ENCODE data around the gene TAF1D. TPM values are rescaled to one million over a fixed set of nuclear protein-coding genes. Genes with fewer than 3 reads are reported as not detected.

Gene TAF1D
- total and polyA plus RNA-seq, 8 donors: 68.3 to 435 (median 169) TPM

- WGBS, 5 donors: 75 to 88% (median 83%) methylated on average over 4 of the region's 4 CpGs
- Histone ChIP-seq H3K27me3 (no peaks in the 10 kb centered on the region), H3K4me1 (no peaks in the 10 kb centered on the region), H3K27ac (peak overlapping the region in 1 of 5 donors; percentile 8), H3K9me3 (no peaks in the 10 kb centered on the region), H3K36me3 (peaks cover 11 to 76% (median 63%) of the 10 kb centered on the region in 4 donors), H3K4me3 (no peak overlapping the region)
- intact Hi-C loops (cut with DNase I; ENCODE audit: low total_unique reads): no loop called here
- no peak for TF ChIP-seq POLR2AphosphoS5 (IDR thresholded peaks at IDR 0.05)
- no peak for TF ChIP-seq EP300 (IDR thresholded peaks at IDR 0.05)
- no peak for TF ChIP-seq CTCF (IDR thresholded peaks at IDR 0.05)
- TF ChIP-seq POLR2A (IDR thresholded peaks at IDR 0.05): no peak
- DNase-seq: peak in 1 of 2 donors; percentile 12
Measured at GRCh38 chr11:93718057-93718563, 23.2 kb downstream of the TAF1D start.

- H3K36me3 ChIP-seq: peaks cover 11 to 72% (median 58%) of the 10 kb centered on the region in 4 donors
- 92 to 100% (median 98%) methylated on average over 1 of the region's 1 CpG for WGBS, 5 donors
- H3K9me3 ChIP-seq: no peaks in the 10 kb centered on the region
- H3K4me1 ChIP-seq: no peaks in the 10 kb centered on the region
- TF ChIP-seq CTCF (IDR thresholded peaks at IDR 0.05) (no peak), POLR2A (IDR thresholded peaks at IDR 0.05) (no peak), EP300 (IDR thresholded peaks at IDR 0.05) (no peak)
- no peak overlapping the region for H3K27ac ChIP-seq
- no peaks in the 10 kb centered on the region for H3K27me3 ChIP-seq
- no peak for DNase-seq
- H3K4me3 ChIP-seq: no peak overlapping the region
- intact Hi-C loops (cut with DNase I; ENCODE audit: low total_unique reads): no loop called here
Measured at GRCh38 chr11:93717501-93717900, 23.8 kb downstream of the TAF1D start.

- TF ChIP-seq POLR2A (IDR thresholded peaks at IDR 0.05): no peak
- TF ChIP-seq EP300 (IDR thresholded peaks at IDR 0.05): no peak
- TF ChIP-seq POLR2AphosphoS5 (IDR thresholded peaks at IDR 0.05): no peak
- no peak for TF ChIP-seq CTCF (IDR thresholded peaks at IDR 0.05)
- Histone ChIP-seq H3K36me3 (peaks cover 11 to 77% (median 60%) of the 10 kb centered on the region in 4 donors), H3K27me3 (no peaks in the 10 kb centered on the region), H3K9me3 (no peaks in the 10 kb centered on the region), H3K4me1 (no peaks in the 10 kb centered on the region), H3K27ac (no peak overlapping the region), H3K4me3 (no peak overlapping the region)
- intact Hi-C loops (cut with DNase I; ENCODE audit: low total_unique reads): no loop called here
- WGBS, 5 donors: 86 to 100% (median 94%) methylated on average over 3 to 4 of the region's 4 CpGs
- no peak for DNase-seq
Measured at GRCh38 chr11:93715797-93716396, 25.4 kb downstream of the TAF1D start.

DNA sequence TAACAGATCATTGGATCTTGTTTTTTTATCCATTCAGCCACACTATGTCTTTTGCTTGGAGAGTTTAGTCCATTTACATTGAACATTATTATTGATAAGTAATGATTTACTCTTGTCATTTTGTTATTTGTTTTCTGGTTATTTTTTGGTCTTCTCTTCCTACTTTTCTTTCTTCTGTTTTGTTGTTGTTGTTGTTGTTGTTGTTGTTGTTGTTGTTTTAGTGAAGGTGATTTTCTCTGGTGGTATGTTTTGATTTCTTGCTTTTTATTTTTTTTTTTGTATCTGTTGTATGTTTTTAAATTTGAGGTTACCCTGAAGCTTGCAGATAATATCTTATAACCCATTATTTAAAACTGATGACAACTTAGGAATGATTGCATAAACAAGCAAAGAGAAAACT is 28.6 kb downstream of the TAF1D start:
- no peaks in the 10 kb centered on the region for H3K4me1 ChIP-seq
- H3K4me3 ChIP-seq: no peak overlapping the region
- TF ChIP-seq POLR2AphosphoS5 (IDR thresholded peaks at IDR 0.05) (no peak), CTCF (IDR thresholded peaks at IDR 0.05) (no peak), EP300 (IDR thresholded peaks at IDR 0.05) (no peak), POLR2A (IDR thresholded peaks at IDR 0.05) (no peak)
- intact Hi-C loops (cut with DNase I; ENCODE audit: low total_unique reads): no loop called here
- no peak overlapping the region for H3K27ac ChIP-seq
- H3K36me3 ChIP-seq: peaks cover 17 to 87% (median 80%) of the 10 kb centered on the region in 4 donors
- H3K27me3 ChIP-seq: no peaks in the 10 kb centered on the region
- DNase-seq: no peak
- H3K9me3 ChIP-seq: peaks cover 0 to 28% (median 18%) of the 10 kb centered on the region in 4 donors
